Inflammatory macrophage treated with lipopolysaccharide for 4 hours (primary cell): ENCODE data around the gene HAPLN2.

Experiments
- DNase-seq: peaks from one replicate; pipeline ENCODE4 v3.0.0-alpha.2; 2020

The HAPLN2 gene

DNA sequence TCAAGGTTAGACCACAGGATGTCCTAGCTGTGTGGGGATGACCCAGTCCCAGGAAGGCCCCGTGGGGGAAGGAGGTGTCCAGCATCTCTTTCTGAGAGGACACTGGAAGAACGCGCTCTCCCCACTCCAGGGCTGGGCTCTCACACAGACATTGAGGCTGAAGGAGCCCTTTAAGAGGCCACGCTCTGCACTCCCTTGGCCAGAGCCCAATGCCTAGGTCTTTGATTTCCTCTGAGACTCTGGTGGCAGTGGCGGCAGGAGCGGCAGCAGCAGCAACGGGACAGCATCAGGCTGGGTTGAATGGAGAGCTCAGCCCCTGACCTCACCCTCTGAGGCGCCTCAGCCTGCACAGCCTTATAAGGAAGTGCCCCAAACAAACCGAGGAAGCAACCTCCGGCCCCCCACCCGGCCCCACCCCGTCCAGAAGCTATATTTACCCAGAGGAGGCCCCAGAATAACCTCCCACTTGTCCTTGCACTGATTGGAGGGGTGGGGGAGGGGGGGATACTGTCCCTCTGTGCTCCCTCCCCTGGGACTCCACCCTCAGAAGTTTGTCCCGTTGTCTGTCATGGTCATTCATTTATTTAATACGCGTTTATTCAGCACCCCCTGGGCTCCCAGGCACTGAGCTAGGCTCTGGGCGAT, 45.7 kb downstream of the HAPLN2 start:
- peak; percentile 47 for DNase-seq

DNA sequence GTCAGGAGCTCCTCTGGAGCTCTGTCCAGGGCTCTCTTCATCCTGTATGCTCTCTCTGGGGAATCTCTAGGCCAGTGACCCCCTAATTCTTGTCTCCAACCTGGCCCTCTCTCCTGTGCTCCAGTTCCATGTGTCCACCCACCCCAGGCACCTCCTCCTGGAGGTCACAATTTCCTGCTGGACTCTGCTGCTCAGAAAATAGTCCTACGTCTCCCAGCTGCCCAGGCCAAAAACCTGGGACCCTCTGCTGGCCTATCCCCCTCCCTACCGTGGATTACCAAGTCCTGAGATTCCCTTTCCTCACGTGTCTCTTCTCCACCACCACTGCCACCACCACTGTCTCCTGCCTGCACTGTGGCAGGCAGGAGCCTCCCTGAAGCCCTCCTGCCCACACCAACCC, 46.3 kb downstream of the HAPLN2 start:
- DNase-seq, result no peak

- no peak for DNase-seq
These were observed 47.8 kb downstream of the HAPLN2 start for GRCh38 chr1:156666862-156667609.

DNA sequence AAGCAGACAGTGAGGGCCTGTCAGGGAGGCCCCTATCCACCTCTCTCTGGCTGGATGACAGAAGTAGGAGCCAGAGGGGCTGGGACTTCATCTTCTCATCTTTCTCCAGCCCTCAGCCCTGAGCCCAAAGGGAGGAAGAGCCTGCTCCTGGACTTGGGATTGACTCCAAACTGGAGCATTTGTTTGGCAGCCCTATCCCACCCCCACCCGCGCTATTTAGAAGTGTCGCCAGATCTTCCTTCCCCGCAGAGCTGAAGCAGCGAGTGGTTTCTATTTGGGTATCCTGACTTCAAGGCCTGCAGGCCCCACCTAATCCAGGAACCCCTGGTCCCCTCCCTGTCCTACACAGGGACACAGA, 48.4 kb downstream of the HAPLN2 start:
- DNase-seq, result no peak

DNA sequence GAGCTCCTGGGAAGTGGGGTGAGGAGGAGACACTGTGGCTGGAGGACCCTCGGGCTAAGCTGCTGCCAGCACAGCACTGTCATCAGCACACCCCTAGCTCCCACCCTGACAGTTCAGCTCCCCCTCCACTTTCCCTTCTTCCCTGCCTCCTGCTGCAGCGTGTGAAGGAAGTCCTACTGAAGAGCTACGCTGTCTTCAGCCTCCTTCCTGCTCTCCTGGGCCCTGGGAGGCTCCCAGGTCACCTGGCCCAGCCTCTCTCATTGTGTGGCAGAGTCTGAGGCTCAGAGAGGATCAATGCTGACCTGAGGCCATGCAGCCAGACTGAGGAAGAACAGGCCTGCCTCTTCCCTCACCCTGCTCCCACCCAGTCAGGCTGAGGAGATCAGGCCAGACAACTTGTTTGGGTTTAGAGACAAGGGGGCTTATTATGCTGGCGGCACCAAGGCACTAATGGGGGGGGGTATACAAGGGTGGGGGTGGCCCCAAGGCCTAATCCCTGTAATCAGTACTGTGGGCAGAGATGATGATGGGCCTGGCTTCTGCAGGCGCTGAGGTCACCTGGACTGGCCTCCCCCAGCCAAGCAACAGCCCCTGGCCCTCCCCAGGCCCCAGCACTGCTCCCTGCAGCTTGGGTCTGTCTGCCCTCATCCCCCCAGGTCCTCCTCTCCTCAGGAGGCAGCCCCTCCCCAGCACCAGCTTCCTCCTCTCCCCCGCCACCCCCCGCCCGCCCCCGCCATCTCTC, 48.9 kb downstream of the HAPLN2 start:
- no peak for DNase-seq

DNA sequence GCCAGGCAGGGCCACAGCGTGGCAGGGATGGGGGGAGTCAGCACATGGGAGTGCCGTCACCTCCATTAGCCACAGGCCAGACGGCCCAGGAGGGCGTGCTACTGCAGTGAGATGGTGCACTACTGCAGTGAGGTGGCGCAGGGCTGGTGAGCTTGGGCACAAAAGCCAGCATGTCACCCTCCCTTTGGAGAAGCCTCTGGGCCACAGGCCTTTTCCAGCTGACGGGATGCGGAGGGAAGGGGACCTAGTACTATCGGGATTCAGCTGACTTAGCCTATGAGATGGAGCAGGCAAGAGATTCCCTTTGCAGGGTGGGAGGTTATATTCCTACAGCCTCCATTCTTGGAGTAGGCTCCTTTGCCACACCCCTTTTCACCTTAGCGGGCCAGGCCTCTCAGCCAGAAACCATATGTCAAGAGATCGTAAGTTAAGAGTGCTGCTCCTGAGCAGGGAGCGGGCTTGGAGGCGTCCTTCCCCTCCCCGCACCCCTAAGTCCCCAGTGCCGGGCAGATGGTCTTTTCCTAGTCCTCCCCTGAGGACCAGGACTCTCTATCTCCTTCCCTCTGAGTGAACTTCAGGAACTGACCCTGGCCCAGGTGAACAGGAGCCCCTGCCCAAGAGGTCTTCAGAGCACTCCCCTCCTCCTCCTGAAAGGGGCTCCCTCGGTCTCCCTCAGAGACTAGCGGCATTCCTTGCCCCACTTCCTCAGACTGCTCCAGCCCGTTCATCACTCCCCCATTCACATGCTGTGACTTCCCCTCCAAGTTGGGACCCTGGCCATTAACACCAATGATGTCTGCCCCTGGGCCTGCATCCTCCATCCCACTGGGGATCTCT, 49.8 kb downstream of the HAPLN2 start:
- DNase-seq, result no peak

GRCh38 chr1:156669794-156670193, 50.6 kb downstream of the HAPLN2 start:
- no peak for DNase-seq

- no peak for DNase-seq
These were observed 51.1 kb downstream of the HAPLN2 start for GRCh38 chr1:156670359-156670758.

GRCh38 chr1:156670791-156671190, 51.6 kb downstream of the HAPLN2 start:
- no peak for DNase-seq

DNA sequence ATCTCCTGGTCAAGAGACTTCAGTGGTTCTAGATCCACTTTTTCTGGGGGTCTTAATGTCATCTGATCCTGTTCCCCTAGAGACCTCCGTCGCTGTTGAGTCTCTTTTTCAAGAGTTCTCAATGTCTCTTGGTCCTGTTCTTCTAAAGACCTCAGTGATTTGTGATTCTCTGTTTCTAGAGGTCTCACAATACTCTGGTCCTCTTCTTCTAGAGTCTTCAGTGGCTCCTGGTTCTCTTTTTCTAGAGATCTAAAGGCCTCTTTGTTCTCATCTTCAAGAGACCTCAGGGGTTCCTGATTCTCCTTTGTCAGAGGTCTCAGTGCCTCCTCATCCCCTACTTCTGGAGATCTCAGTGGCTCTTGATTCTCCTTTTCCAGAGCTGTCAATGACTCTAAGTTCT, 52.6 kb downstream of the HAPLN2 start:
- DNase-seq, result no peak

- peak; percentile 45 for DNase-seq
These were observed 54.3 kb downstream of the HAPLN2 start for GRCh38 chr1:156673387-156674121.
